K562 (cell line): ENCODE data around the gene TSEN54. TPM values are rescaled to one million over a fixed set of nuclear protein-coding genes. Genes with fewer than 3 reads are reported as not detected.

ENCODE experiments used
- CBFA2T2 ChIP-seq: fragments of 450-650 bp; conservative IDR thresholded peaks from 2 replicates; pipeline ENCODE4 v1.6.1; 2017; ENCODE audit warnings: mild to moderate bottlenecking
- COPS2 ChIP-seq: fragments of 450-650 bp; conservative IDR thresholded peaks from 2 replicates; pipeline ENCODE4 v1.6.1; 2016; ENCODE audit warnings: mild to moderate bottlenecking, moderate library complexity
- EP300 ChIP-seq: IDR thresholded peaks from 2 replicates; pipeline ENCODE4 v1.6.1; 2012; ENCODE audit warnings: low read length, improper control_type of control experiment
- ETV5 ChIP-seq: sonication (generic); formaldehyde crosslinking; IDR thresholded peaks from 2 replicates; pipeline ENCODE4 v1.4.0; 2020; ENCODE audit warnings: low read depth, mild to moderate bottlenecking, missing genetic modification reagents
- FIP1L1 ChIP-seq: fragments of 200-400 bp; formaldehyde crosslinking; IDR thresholded peaks from 2 replicates; pipeline ENCODE4 v1.6.1; 2018; ENCODE audit warnings: mild to moderate bottlenecking, low read depth, low read length; ENCODE audit not compliant: poor library complexity, severe bottlenecking
- FOXO4 ChIP-seq: fragments of 450-650 bp; formaldehyde crosslinking; IDR thresholded peaks from 2 replicates; pipeline ENCODE4 v1.4.0; 2020; ENCODE audit warnings: mild to moderate bottlenecking, moderate library complexity
- GTF2B ChIP-seq: IDR thresholded peaks from 2 replicates; pipeline ENCODE4 v1.6.1; 2011; ENCODE audit not compliant: insufficient read length; ENCODE audit errors: extremely low read depth
- HMGN3 ChIP-seq: IDR thresholded peaks from 2 replicates; pipeline ENCODE4 v1.6.1; 2011; ENCODE audit warnings: borderline replicate concordance, low read depth, mild to moderate bottlenecking, mixed read lengths, low read length; ENCODE audit not compliant: insufficient read length; ENCODE audit errors: extremely low read depth
- IRF9 ChIP-seq: fragments of 450-650 bp; IDR thresholded peaks from 2 replicates; pipeline ENCODE4 v1.6.1; 2016; ENCODE audit warnings: missing biosample characterization, missing genetic modification characterization
- MXD1 ChIP-seq: fragments of 250-450 bp; sonication (Bioruptor Pico); IDR thresholded peaks from 2 replicates; pipeline ENCODE4 v1.8.0; 2021; ENCODE audit warnings: borderline replicate concordance, mild to moderate bottlenecking, moderate library complexity; ENCODE audit not compliant: poor library complexity, severe bottlenecking
- NFIX ChIP-seq: fragments of 250-450 bp; sonication (Bioruptor Pico); IDR thresholded peaks from 2 replicates; pipeline ENCODE4 v1.4.0; 2020; ENCODE audit warnings: low read depth, mild to moderate bottlenecking, moderate library complexity
- NRF1 ChIP-seq, 2 experiments: fragments of 450-650 bp; IDR thresholded peaks in 1 of 2; conservative IDR thresholded peaks in 1 of 2; 2 replicates each; pipeline ENCODE4 v1.6.1; 2014; ENCODE audit warnings: mild to moderate bottlenecking in 2 of 2
- POLR2H ChIP-seq: IDR thresholded peaks from 2 replicates; pipeline ENCODE4 v1.6.1; 2016; ENCODE audit warnings: missing genetic modification characterization, low read depth, mild to moderate bottlenecking, control low read depth, missing compliant biosample characterization, moderate library complexity
- RBM17 ChIP-seq: fragments of 200-400 bp; formaldehyde crosslinking; IDR thresholded peaks from 2 replicates; pipeline ENCODE4 v1.6.1; 2017; ENCODE audit warnings: low read depth, mild to moderate bottlenecking, low read length, borderline replicate concordance
- RCOR1 ChIP-seq, 2 experiments: IDR thresholded peaks; 2 replicates each; pipeline ENCODE4 v1.6.1; 2012; ENCODE audit warnings: low read depth in 2 of 2, low read length in 2 of 2, borderline replicate concordance in 1 of 2, improper control_type of control experiment in 1 of 2
- RFX5 ChIP-seq: IDR thresholded peaks from 2 replicates; pipeline ENCODE4 v1.6.1; 2011; ENCODE audit warnings: low read depth, mild to moderate bottlenecking, improper control_type of control experiment, low read length
- TBP ChIP-seq: optimal IDR thresholded peaks from 2 replicates; pipeline ENCODE3; 2011; ENCODE audit warnings: low read depth, low read length, improper control_type of control experiment
- TFAP4 ChIP-seq: sonication (generic); formaldehyde crosslinking; IDR thresholded peaks from 2 replicates; pipeline ENCODE4 v1.8.0; 2022; ENCODE audit warnings: missing genetic modification reagents, mild to moderate bottlenecking, moderate library complexity, borderline replicate concordance
- VEZF1 ChIP-seq: fragments of 200-800 bp; sonication (Bioruptor generic); IDR thresholded peaks from 2 replicates; pipeline ENCODE4 v1.6.1; 2017; ENCODE audit warnings: missing genetic modification characterization, missing compliant biosample characterization
- ZNF12 ChIP-seq: sonication (generic); formaldehyde crosslinking; IDR thresholded peaks from 2 replicates; pipeline ENCODE4 v1.4.0; 2020; ENCODE audit warnings: mild to moderate bottlenecking, missing genetic modification reagents
- polyA plus RNA-seq, 8 experiments: library from polyadenylated mRNA; depleted of rRNA in 4 of 8; stranded (reverse) in 5 of 8; unstranded in 3 of 8; fragments of >200 nt; fragmentation: Nextera tagmentation in 2 of 8; fragmentation: Illumina TruSeq in 1 of 8; extraction: Ambion mirVana in 2 of 8; extraction: Trizol in 1 of 8; gene quantifications; 2 replicates each; pipeline versions ENCODE4 v1.2.1 to v1.2.3, GENCODE V29; 2011 to 2014; ENCODE audit warnings: inconsistent platforms in 1 of 8, missing spikeins in 1 of 8
- total RNA-seq, 7 experiments: library from RNA; depleted of rRNA in 6 of 7; stranded (reverse); fragments of >200 nt in 6 of 7; fragmentation: Illumina TruSeq in 2 of 7; extraction: Trizol in 2 of 7; gene quantifications; 2 replicates each; pipeline versions ENCODE4 v1.2.1 to v1.2.3, GENCODE V29; 2011 to 2021; ENCODE audit warnings: low replicate concordance in 1 of 7

Gene TSEN54
- total and polyA plus RNA-seq, 9 of the 15 experiments (the other 6 are each of a cell fraction or from before 2014, with no cell fraction given): 5.9 to 64.3 (median 48.9) TPM

- TF ChIP-seq FOXO4 (CRISPR knock-in tag) (0 out of 2 replicates have a peak, but pooled peaks have one; percentile 14), EP300 (no peak), MXD1 (CRISPR knock-in tag) (no peak), COPS2 (no peak), ETV5 (CRISPR knock-in tag) (no peak), ZNF12 (peak; percentile 91), TFAP4 (CRISPR knock-in tag) (peak; percentile 84), IRF9 (tag) (no peak), FIP1L1 (no peak), NRF1 (conservative IDR thresholded peaks at IDR 0.05 in 1 of 2, IDR thresholded peaks at IDR 0.05 in 1 of 2) (no peak), VEZF1 (peak; percentile 17; the same call in 1 of the 2 replicates), RCOR1 (IDR thresholded peaks at IDR 0.05; ENCODE audit: borderline replicate concordance in 1 of 2, low read depth in 2 of 2, low read length in 2 of 2) (peak in 1 of 2 experiments; percentile 63; a peak in 1 of 4 replicates), RBM17 (no peak), HMGN3 (no peak), TBP (no peak), RFX5 (no peak), NFIX (no peak), GTF2B (no peak), CBFA2T2 (no peak), POLR2H (no peak)
These were observed 28.8 kb upstream of the TSEN54 start (continued) for GRCh38 chr17:75487351-75488070.
